Kidney (tissue), 14 donors: ENCODE data around the gene FMNL2. TPM values are rescaled to one million over a fixed set of nuclear protein-coding genes. Genes with fewer than 3 reads are reported as not detected.

Experiments used
- DNase-seq, 5 donors: peaks; one replicate each; pipeline ENCODE4 v3.0.0-alpha.2; 2013 to 2020
- FAIRE-seq: peaks from 2 replicates; lab custom pipeline; 2012; peaks lifted over from hg19 to GRCh38; lab: Jason Lieb, UNC
- H3K27ac ChIP-seq, 2 donors: one replicate each; pipeline ENCODE4 v1.7.0; 2013; ENCODE audit warnings: low read depth in 2 of 2, low read length in 2 of 2, inconsistent platforms in 1 of 2
- H3K27me3 ChIP-seq: one replicate; pipeline ENCODE4 v1.7.1; 2013; ENCODE audit warnings: low read length, inconsistent platforms; ENCODE audit not compliant: control insufficient read depth, insufficient read depth
- H3K36me3 ChIP-seq, 3 donors: one replicate each; pipeline versions ENCODE4 v1.7.0 to v1.7.1; 2013; ENCODE audit warnings: low read length in 3 of 3, control low read depth in 1 of 3, inconsistent platforms in 1 of 3; ENCODE audit not compliant: insufficient read depth in 3 of 3, control insufficient read depth in 2 of 3
- H3K4me1 ChIP-seq, 3 donors: one replicate each; pipeline versions ENCODE4 v1.7.0 to v1.7.1; 2013; ENCODE audit warnings: low read length in 3 of 3, inconsistent platforms in 1 of 3, low read depth in 1 of 3; ENCODE audit not compliant: control insufficient read depth in 2 of 3, insufficient read depth in 2 of 3
- H3K4me3 ChIP-seq, 3 donors: one replicate each; pipeline versions ENCODE4 v1.7.0 to v1.8.1; 2013; ENCODE audit warnings: low read length in 3 of 3, control low read depth in 1 of 3, inconsistent platforms in 1 of 3
- H3K9ac ChIP-seq, 3 donors: one replicate each; pipeline versions ENCODE4 v1.7.0 to v1.7.1; 2013; ENCODE audit warnings: low read length in 3 of 3, control low read depth in 1 of 3, inconsistent platforms in 1 of 3
- H3K9me3 ChIP-seq, 3 donors: one replicate each; pipeline versions ENCODE4 v1.7.0 to v1.7.1; 2013; ENCODE audit warnings: low read length in 3 of 3, control low read depth in 1 of 3, inconsistent platforms in 1 of 3; ENCODE audit not compliant: control insufficient read depth in 2 of 3, insufficient read depth in 1 of 3
- CTCF ChIP-seq: IDR thresholded peaks from 3 replicates; pipeline ENCODE4 v1.5.1; 2012; ENCODE audit warnings: mild to moderate bottlenecking, moderate library complexity, borderline replicate concordance; ENCODE audit not compliant: insufficient read depth; ENCODE audit errors: extremely low read depth
- intact Hi-C: fragments of 100-400 bp; cut with DNase I; formaldehyde crosslinking; loops from one replicate; pipeline ENCODE4 v1.11.1; 2022
- polyA plus RNA-seq: library from polyadenylated mRNA; stranded (reverse); fragments of 350-450 nt; fragmentation: Illumina TruSeq; extraction: RNeasy Lipid Tissue Mini Kit (QIAGEN cat#74804); gene quantifications from one replicate; pipeline ENCODE4 v1.2.3, GENCODE V29; 2014; ENCODE audit warnings: low read depth, low replicate concordance; ENCODE audit not compliant: insufficient read depth
- total RNA-seq: library from RNA; stranded (reverse); fragmentation: NEBNext Ultra II Directional; extraction: Animal tissue kit (Norgen Biotek cat#: 25700); gene quantifications from one replicate; pipeline ENCODE4 v1.2.1, GENCODE V29; 2021
- donor health status: control.
- donor health status: control.
- donor health status: control.
- donor health status: control.
- donor health status: control.
- donor health status: DM: yes; HTN: yes; CAD: no.
- donor health status: Normal renal cell carcinoma (clear cell type).

FMNL2 gene
- total and polyA plus RNA-seq, 2 donors from 2014 or later, result 10.7 to 39.1 TPM

GRCh38 chr2:152298754-152299153, 36.2 kb upstream of the FMNL2 start:
- no peaks in the 10 kb centered on the region for H3K36me3 ChIP-seq
- FAIRE-seq (no peak), DNase-seq (no peak)
- H3K9ac ChIP-seq, result no peak overlapping the region
- no peak for TF ChIP-seq CTCF
- H3K27me3 ChIP-seq, result no peaks in the 10 kb centered on the region
- H3K4me1 ChIP-seq, result no peaks in the 10 kb centered on the region
- H3K9me3 ChIP-seq, result no peaks in the 10 kb centered on the region
- H3K27ac ChIP-seq, result no peak overlapping the region
- intact Hi-C loops, result no loop called here
- H3K4me3 ChIP-seq, result no peak overlapping the region

- FAIRE-seq, result no peak
- H3K9ac ChIP-seq, result no peak overlapping the region
- no peaks in the 10 kb centered on the region for H3K4me1 ChIP-seq
- no peak for DNase-seq
- H3K4me3 ChIP-seq, result no peak overlapping the region
- H3K27me3 ChIP-seq, result no peaks in the 10 kb centered on the region
- H3K9me3 ChIP-seq, result no peaks in the 10 kb centered on the region
- intact Hi-C loops, result no loop called here
- no peak for TF ChIP-seq CTCF
- H3K27ac ChIP-seq, result no peak overlapping the region
- H3K36me3 ChIP-seq, result no peaks in the 10 kb centered on the region
Measured at GRCh38 chr2:152301131-152301530, 33.8 kb upstream of the FMNL2 start.

GRCh38 chr2:152303951-152304350, 31.0 kb upstream of the FMNL2 start:
- Histone ChIP-seq H3K27ac (no peak overlapping the region), H3K36me3 (no peaks in the 10 kb centered on the region), H3K4me3 (no peak overlapping the region), H3K4me1 (no peaks in the 10 kb centered on the region), H3K9ac (no peak overlapping the region), H3K27me3 (no peaks in the 10 kb centered on the region), H3K9me3 (no peaks in the 10 kb centered on the region)
- intact Hi-C loops, result no loop called here
- FAIRE-seq (no peak), DNase-seq (no peak)
- TF ChIP-seq CTCF, result no peak

GRCh38 chr2:152304836-152305235, 30.1 kb upstream of the FMNL2 start:
- no peak for TF ChIP-seq CTCF
- no peaks in the 10 kb centered on the region for H3K9me3 ChIP-seq
- no peak for FAIRE-seq
- intact Hi-C loops, result no loop called here
- no peak for DNase-seq
- no peaks in the 10 kb centered on the region for H3K4me1 ChIP-seq
- H3K4me3 ChIP-seq, result no peak overlapping the region
- H3K27me3 ChIP-seq, result no peaks in the 10 kb centered on the region
- no peak overlapping the region for H3K27ac ChIP-seq
- no peak overlapping the region for H3K9ac ChIP-seq
- no peaks in the 10 kb centered on the region for H3K36me3 ChIP-seq
